Suppressor macrophage (primary cell): Measurements from ENCODE around the gene PLEKHA4.
"Not testable (repeated sequence)": the region's sequence is repeated elsewhere in the genome, so short reads cannot be mapped to it uniquely, and the experiment has no call there.

Experiments used
- DNase-seq, 4 experiments: peaks; one replicate each; pipeline ENCODE4 v3.0.0-alpha.2; 2020 to 2022

PLEKHA4 gene

GRCh38 chr19:48862827-48863226 is 5.6 kb downstream of the PLEKHA4 start:
- no peak for DNase-seq

- DNase-seq, result no peak
Observed at GRCh38 chr19:48861313-48861712, 7.1 kb downstream of the PLEKHA4 start.

- DNase-seq, result peak; percentile 51 to 72 (median 62)
Observed at GRCh38 chr19:48859711-48860572, 8.5 kb downstream of the PLEKHA4 start.

- peak; percentile 49 to 69 (median 59) for DNase-seq
Observed at GRCh38 chr19:48858984-48859710, 9.3 kb downstream of the PLEKHA4 start.

GRCh38 chr19:48856921-48857320 is 11.5 kb downstream of the PLEKHA4 start:
- no peak for DNase-seq

GRCh38 chr19:48854103-48854502 is 14.3 kb downstream of the PLEKHA4 start:
- DNase-seq, result no peak

GRCh38 chr19:48853483-48853882 is 14.9 kb downstream of the PLEKHA4 start:
- no peak for DNase-seq

- DNase-seq, result no peak
Observed at GRCh38 chr19:48852292-48852691, 16.1 kb downstream of the PLEKHA4 start.

- DNase-seq, result not testable (repeated sequence)
Observed at GRCh38 chr19:48846659-48847058, 21.8 kb downstream of the PLEKHA4 start.

- no peak for DNase-seq
Observed at GRCh38 chr19:48845384-48845783, 23.0 kb downstream of the PLEKHA4 start.

- peak in 2 of 4 experiments; percentile 11 to 29 for DNase-seq
Observed at GRCh38 chr19:48844472-48844871, 23.9 kb downstream of the PLEKHA4 start.

GRCh38 chr19:48842789-48843162 is 25.6 kb downstream of the PLEKHA4 start:
- DNase-seq, result peak; percentile 69 to 78 (median 72)

- DNase-seq, result no peak
Observed at GRCh38 chr19:48841571-48841970, 26.8 kb downstream of the PLEKHA4 start.

GRCh38 chr19:48841047-48841446 is 27.4 kb downstream of the PLEKHA4 start:
- no peak for DNase-seq

GRCh38 chr19:48837687-48838086 is 30.7 kb downstream of the PLEKHA4 start:
- no peak for DNase-seq

- DNase-seq, result peak; percentile 74 to 90 (median 83)
Observed at GRCh38 chr19:48837051-48837524, 31.3 kb downstream of the PLEKHA4 start.

- peak in 2 of 4 experiments; percentile 28 to 48 for DNase-seq
Observed at GRCh38 chr19:48836089-48837017, 32.1 kb downstream of the PLEKHA4 start, which contains the start of gene HSD17B14. Gene HSD17B14 (minus strand): TSS chr19:48836491. CDS start chr19:48836411, 80 bp downstream.

GRCh38 chr19:48835734-48836088 is 32.7 kb downstream of the PLEKHA4 start:
- peak; percentile 94 to 96 (median 96) for DNase-seq

- peak; percentile 11 to 49 (median 32) for DNase-seq
Observed at GRCh38 chr19:48833977-48834376, 34.4 kb downstream of the PLEKHA4 start.

- no peak for DNase-seq
Observed at GRCh38 chr19:48833049-48833448, 35.4 kb downstream of the PLEKHA4 start.

GRCh38 chr19:48830965-48831364 is 37.5 kb downstream of the PLEKHA4 start:
- DNase-seq, result no peak

GRCh38 chr19:48830088-48830487 is 38.3 kb downstream of the PLEKHA4 start:
- no peak for DNase-seq
